ENCODE results near the gene YPEL5. TPM values are rescaled to one million over a fixed set of nuclear protein-coding genes. Genes with fewer than 3 reads are reported as not detected.
A peak's percentile ranks its signal among the peaks of the same experiment; 100 is the strongest.
"Not testable (repeated sequence)": the region's sequence is repeated elsewhere in the genome, so short reads cannot be mapped to it uniquely, and the experiment has no call there.

YPEL5 gene
- total RNA-seq (106 TPM), polyA plus RNA-seq (87.7 TPM)

- under 1% methylated on average over 63 of the region's 63 CpGs for WGBS
Measured at GRCh38 chr2:30146337-30147195, at the start of gene YPEL5. Gene YPEL5 (plus strand): TSS chr2:30147007. CDS start chr2:30156652, 9,645 bp downstream.

GRCh38 chr2:30098266-30099005 is 48.4 kb upstream of the YPEL5 start:
- WGBS = 84% methylated on average over 10 of the region's 10 CpGs
- H3K36me3 ChIP-seq (ENCODE audit: insufficient read depth) = no peaks in the 10 kb centered on the region

More at GRCh38 chr2:30146337-30147195, at the start of gene YPEL5:
- Histone ChIP-seq H3K36me3 (ENCODE audit: insufficient read depth) (no peaks in the 10 kb centered on the region), H3K4me1 (ENCODE audit: insufficient read depth) (no peaks in the 10 kb centered on the region), H3K27ac (ENCODE audit: low read depth) (peak within 1 kb of the TSS; percentile 100), H3K4me3 (ENCODE audit: low read depth, low read length) (peak within 1 kb of the TSS; percentile 99)
- peak; percentile 97 for DNase-seq (ENCODE audit: extremely low spot score)

GRCh38 chr2:30099366-30099765 is 47.4 kb upstream of the YPEL5 start:
- H3K36me3 ChIP-seq (ENCODE audit: insufficient read depth); DNase-seq (ENCODE audit: extremely low spot score); H3K4me1 ChIP-seq (ENCODE audit: insufficient read depth); H3K4me3 ChIP-seq (ENCODE audit: low read depth, low read length); H3K27ac ChIP-seq (ENCODE audit: low read depth): not testable (repeated sequence)
- WGBS = 75% methylated on average over 1 of the region's 1 CpG

More at GRCh38 chr2:30098266-30099005, 48.4 kb upstream of the YPEL5 start:
- H3K27ac ChIP-seq (ENCODE audit: low read depth) = no peak overlapping the region
- H3K4me1 ChIP-seq (ENCODE audit: insufficient read depth) = no peaks in the 10 kb centered on the region
- no peak overlapping the region for H3K4me3 ChIP-seq (ENCODE audit: low read depth, low read length)
- no peak for DNase-seq (ENCODE audit: extremely low spot score)

GRCh38 chr2:30100691-30101090 is 46.1 kb upstream of the YPEL5 start:
- not testable (repeated sequence) for H3K36me3 ChIP-seq (ENCODE audit: insufficient read depth); DNase-seq (ENCODE audit: extremely low spot score); H3K4me3 ChIP-seq (ENCODE audit: low read depth, low read length); H3K27ac ChIP-seq (ENCODE audit: low read depth); H3K4me1 ChIP-seq (ENCODE audit: insufficient read depth)
- WGBS = 80% methylated on average over 3 of the region's 3 CpGs

DNA sequence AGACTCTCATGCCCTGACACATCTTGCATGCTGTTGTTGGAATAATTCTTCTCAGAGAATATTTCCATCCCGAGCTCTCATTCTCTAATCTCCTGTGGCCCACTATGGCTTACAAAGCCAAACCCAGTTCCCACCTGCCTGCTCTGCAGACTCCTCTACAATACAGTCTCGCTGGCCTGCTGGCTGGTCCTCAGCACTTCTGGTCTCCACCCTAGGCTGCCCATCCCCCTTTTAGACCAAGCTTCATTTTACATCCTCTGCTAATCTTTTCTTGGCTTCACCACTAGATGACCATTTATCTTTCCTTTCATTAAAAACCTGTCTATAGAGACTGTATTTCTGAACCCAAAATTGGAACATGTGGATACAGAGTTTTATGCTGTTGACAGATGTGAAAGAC is 42.5 kb upstream of the YPEL5 start:
- WGBS = 59% methylated on average over 2 of the region's 2 CpGs
- no peaks in the 10 kb centered on the region for H3K36me3 ChIP-seq (ENCODE audit: insufficient read depth)
- no peaks in the 10 kb centered on the region for H3K4me1 ChIP-seq (ENCODE audit: insufficient read depth)
- DNase-seq (ENCODE audit: extremely low spot score) = no peak
- H3K27ac ChIP-seq (ENCODE audit: low read depth) = no peak overlapping the region
- H3K4me3 ChIP-seq (ENCODE audit: low read depth, low read length) = no peak overlapping the region

GRCh38 chr2:30105556-30105955 is 41.3 kb upstream of the YPEL5 start:
- H3K36me3 ChIP-seq (ENCODE audit: insufficient read depth) = no peaks in the 10 kb centered on the region
- H3K27ac ChIP-seq (ENCODE audit: low read depth) = no peak overlapping the region
- no peaks in the 10 kb centered on the region for H3K4me1 ChIP-seq (ENCODE audit: insufficient read depth)
- no peak overlapping the region for H3K4me3 ChIP-seq (ENCODE audit: low read depth, low read length)
- WGBS = 74% methylated on average over 2 of the region's 2 CpGs
- no peak for DNase-seq (ENCODE audit: extremely low spot score)

DNA sequence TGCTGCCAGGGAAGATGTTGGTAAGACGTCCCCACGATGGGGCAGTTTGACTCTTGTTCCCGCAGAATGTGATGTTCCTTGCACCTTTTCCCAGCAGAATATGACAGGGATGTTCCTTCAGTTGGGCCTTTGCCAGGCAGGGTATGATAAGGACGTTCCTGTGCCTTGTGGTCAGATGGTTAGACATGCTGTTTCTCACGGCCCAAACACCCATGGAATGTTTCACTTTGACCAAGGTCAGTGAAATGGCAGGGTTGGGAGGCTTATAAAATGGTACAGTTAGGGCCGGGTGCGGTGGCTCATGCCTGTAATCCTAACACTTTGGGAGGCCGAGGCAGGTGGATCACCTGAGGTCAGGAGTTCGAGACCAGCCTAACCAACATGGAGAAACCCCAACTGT is 40.3 kb upstream of the YPEL5 start:
- Histone ChIP-seq H3K27ac (ENCODE audit: low read depth) (no peak overlapping the region), H3K4me1 (ENCODE audit: insufficient read depth) (no peaks in the 10 kb centered on the region), H3K4me3 (ENCODE audit: low read depth, low read length) (no peak overlapping the region), H3K36me3 (ENCODE audit: insufficient read depth) (no peaks in the 10 kb centered on the region)
- DNase-seq (ENCODE audit: extremely low spot score) = no peak
- 77% methylated on average over 9 of the region's 9 CpGs for WGBS

GRCh38 chr2:30108192-30108591 is 38.6 kb upstream of the YPEL5 start:
- Histone ChIP-seq H3K4me3 (ENCODE audit: low read depth, low read length) (no peak overlapping the region), H3K27ac (ENCODE audit: low read depth) (no peak overlapping the region), H3K36me3 (ENCODE audit: insufficient read depth) (no peaks in the 10 kb centered on the region), H3K4me1 (ENCODE audit: insufficient read depth) (no peaks in the 10 kb centered on the region)
- WGBS = 86% methylated on average over 2 of the region's 2 CpGs
- no peak for DNase-seq (ENCODE audit: extremely low spot score)

DNA sequence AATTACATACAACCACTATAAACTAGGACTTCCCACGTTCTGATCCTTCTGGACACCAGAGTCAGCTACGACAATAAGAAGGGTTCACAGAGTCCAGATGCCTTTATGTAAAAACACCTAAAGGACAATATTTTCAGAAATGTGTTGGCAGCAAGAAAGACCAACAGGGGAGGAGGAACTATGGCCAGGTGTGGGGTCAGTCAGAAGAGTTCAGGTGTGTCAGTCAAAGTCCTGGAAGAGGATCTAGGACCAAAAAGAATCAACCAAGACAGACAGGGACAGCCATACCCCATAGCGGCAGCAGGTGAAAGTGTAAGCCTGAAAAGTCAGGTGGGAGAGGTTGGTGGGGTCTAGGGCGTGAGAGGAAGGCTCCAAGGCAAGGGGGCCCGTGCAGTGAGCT is 38.0 kb upstream of the YPEL5 start:
- Histone ChIP-seq H3K27ac (ENCODE audit: low read depth) (no peak overlapping the region), H3K36me3 (ENCODE audit: insufficient read depth) (no peaks in the 10 kb centered on the region), H3K4me1 (ENCODE audit: insufficient read depth) (no peaks in the 10 kb centered on the region), H3K4me3 (ENCODE audit: low read depth, low read length) (no peak overlapping the region)
- 82% methylated on average over 5 of the region's 5 CpGs for WGBS
- no peak for DNase-seq (ENCODE audit: extremely low spot score)

DNA sequence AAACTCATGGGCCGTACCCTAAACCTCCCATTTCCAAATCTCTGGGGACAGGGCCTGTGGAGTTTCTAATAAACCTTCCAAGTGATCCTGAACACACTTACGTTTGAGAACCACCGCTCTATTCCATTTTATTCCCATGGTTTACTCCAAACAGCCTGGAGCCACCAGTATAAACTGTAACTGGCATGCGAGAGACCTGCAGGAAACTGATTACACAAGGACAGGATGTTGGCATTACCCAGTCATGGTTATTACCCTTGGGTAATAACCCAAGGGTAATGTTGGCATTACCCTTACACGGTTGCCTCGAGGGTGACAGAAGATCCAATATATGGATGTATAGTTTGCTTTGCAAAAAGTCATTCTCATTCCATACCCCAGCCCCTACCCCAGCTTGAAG is 37.0 kb upstream of the YPEL5 start:
- no peaks in the 10 kb centered on the region for H3K36me3 ChIP-seq (ENCODE audit: insufficient read depth)
- WGBS = 80% methylated on average over 6 of the region's 6 CpGs
- no peak for DNase-seq (ENCODE audit: extremely low spot score)

GRCh38 chr2:30110773-30111172 is 36.0 kb upstream of the YPEL5 start:
- 86% methylated on average over 6 of the region's 6 CpGs for WGBS
- Histone ChIP-seq H3K4me1 (ENCODE audit: insufficient read depth) (no peaks in the 10 kb centered on the region), H3K4me3 (ENCODE audit: low read depth, low read length) (no peak overlapping the region), H3K36me3 (ENCODE audit: insufficient read depth) (no peaks in the 10 kb centered on the region), H3K27ac (ENCODE audit: low read depth) (no peak overlapping the region)
- no peak for DNase-seq (ENCODE audit: extremely low spot score)

More for the DNA sequence above, 37.0 kb upstream of the YPEL5 start:
- H3K27ac ChIP-seq (ENCODE audit: low read depth) = no peak overlapping the region
- no peak overlapping the region for H3K4me3 ChIP-seq (ENCODE audit: low read depth, low read length)
- no peaks in the 10 kb centered on the region for H3K4me1 ChIP-seq (ENCODE audit: insufficient read depth)

- not testable (repeated sequence) for H3K4me1 ChIP-seq (ENCODE audit: insufficient read depth); DNase-seq (ENCODE audit: extremely low spot score); H3K36me3 ChIP-seq (ENCODE audit: insufficient read depth); H3K4me3 ChIP-seq (ENCODE audit: low read depth, low read length); H3K27ac ChIP-seq (ENCODE audit: low read depth)
- 90% methylated on average over 19 of the region's 19 CpGs for WGBS
Measured at GRCh38 chr2:30111186-30111585, 35.6 kb upstream of the YPEL5 start.

GRCh38 chr2:30112561-30112960 is 34.2 kb upstream of the YPEL5 start:
- no peak for DNase-seq (ENCODE audit: extremely low spot score)
- H3K27ac ChIP-seq (ENCODE audit: low read depth) = no peak overlapping the region
- no peak overlapping the region for H3K4me3 ChIP-seq (ENCODE audit: low read depth, low read length)
- H3K36me3 ChIP-seq (ENCODE audit: insufficient read depth) = no peaks in the 10 kb centered on the region
- 90% methylated on average over 10 of the region's 10 CpGs for WGBS
- H3K4me1 ChIP-seq (ENCODE audit: insufficient read depth) = no peaks in the 10 kb centered on the region

All from urinary bladder (tissue), 4 donors.